VCaP (cell line): ENCODE measurements around the gene TBX19.

Experiments used
- H3K27ac ChIP-seq: fragments of 450-650 bp; 2 replicates; pipeline ENCODE4 v1.5.1; 2017
- CTCF ChIP-seq: fragments of 450-650 bp; conservative IDR thresholded peaks from 2 replicates; pipeline ENCODE4 v1.5.1; 2017; ENCODE audit warnings: mild to moderate bottlenecking, moderate library complexity

TBX19 gene

GRCh38 chr1:168320800-168321450, 40.2 kb downstream of the TBX19 start:
- no peak overlapping the region for H3K27ac ChIP-seq
- no peak for TF ChIP-seq CTCF

- TF ChIP-seq CTCF: peak; percentile 68
- no peak overlapping the region for H3K27ac ChIP-seq
Observed at GRCh38 chr1:168321945-168322344, 41.3 kb downstream of the TBX19 start.

- no peak for TF ChIP-seq CTCF
Observed at GRCh38 chr1:168324745-168325425, 44.2 kb downstream of the TBX19 start.

GRCh38 chr1:168328731-168329364, 48.2 kb downstream of the TBX19 start:
- TF ChIP-seq CTCF: no peak
- H3K27ac ChIP-seq: no peak overlapping the region

More at GRCh38 chr1:168324745-168325425, 44.2 kb downstream of the TBX19 start:
- no peak overlapping the region for H3K27ac ChIP-seq

GRCh38 chr1:168330285-168330684, 49.6 kb downstream of the TBX19 start:
- no peak for TF ChIP-seq CTCF
- no peak overlapping the region for H3K27ac ChIP-seq

- no peak for TF ChIP-seq CTCF
- H3K27ac ChIP-seq: no peak overlapping the region
Observed at GRCh38 chr1:168331569-168331968, 50.9 kb downstream of the TBX19 start.

- TF ChIP-seq CTCF: no peak
- no peak overlapping the region for H3K27ac ChIP-seq
Observed at GRCh38 chr1:168333562-168334276, 53.0 kb downstream of the TBX19 start.
